WTC11 (cell line): Measurements from ENCODE around the gene KAZN. TPM values are rescaled to one million over a fixed set of nuclear protein-coding genes. Genes with fewer than 3 reads are reported as not detected.

Experiments used
- ATAC-seq: fragments of 200-7000 bp; cut with Tn5 transposase; 2 replicates; pipeline ENCODE4 v1.10.0; 2021; ENCODE audit warnings: mild to moderate bottlenecking, moderate library complexity
- CTCF ChIA-PET: fragments of 300-600 bp; sonication (Branson Sonifier 250); formaldehyde crosslinking; loops from one replicate; lab custom pipeline; 2021; ENCODE audit warnings: antibody characterized with exemption; lab: Charles Lee
- POLR2A ChIA-PET: fragments of 350-600 bp; sonication (Branson Sonifier 250); formaldehyde crosslinking; loops from one replicate; lab custom pipeline; 2021; ENCODE audit warnings: antibody characterized with exemption; lab: Charles Lee
- DNase-seq: peaks from one replicate; pipeline ENCODE4 v3.0.0; 2021; ENCODE audit warnings: low spot score
- H3K27ac Mint-ChIP-seq: 2 replicates; pipeline ENCODE4 v1.8.0; 2021; ENCODE audit warnings: mixed read lengths
- H3K27me3 Mint-ChIP-seq: 2 replicates; pipeline ENCODE4 v1.8.0; 2021; ENCODE audit warnings: low read depth, mild to moderate bottlenecking, moderate library complexity, mixed read lengths
- H3K36me3 Mint-ChIP-seq: 2 replicates; pipeline ENCODE4 v1.8.0; 2021; ENCODE audit warnings: mixed read lengths
- H3K4me1 Mint-ChIP-seq: 2 replicates; pipeline ENCODE4 v1.8.0; 2022; ENCODE audit warnings: mixed read lengths
- H3K4me3 Mint-ChIP-seq: 2 replicates; pipeline ENCODE4 v1.8.0; 2021; ENCODE audit warnings: mild to moderate bottlenecking, moderate library complexity, mixed read lengths
- H3K9me3 Mint-ChIP-seq: 2 replicates; pipeline ENCODE4 v1.8.0; 2021; ENCODE audit warnings: mixed read lengths
- CREB1 ChIP-seq: sonication (generic); formaldehyde crosslinking; IDR thresholded peaks from 2 replicates; pipeline ENCODE4 v1.8.0; 2023; ENCODE audit warnings: mild to moderate bottlenecking, missing genetic modification reagents
- ERG ChIP-seq: fragments of 250-450 bp; sonication (Bioruptor Pico); IDR thresholded peaks from 2 replicates; pipeline ENCODE4 v1.8.0; 2021; ENCODE audit warnings: mild to moderate bottlenecking
- ESRRA ChIP-seq: sonication (generic); formaldehyde crosslinking; IDR thresholded peaks from 2 replicates; pipeline ENCODE4 v1.8.1; 2022; ENCODE audit warnings: mild to moderate bottlenecking, missing genetic modification reagents, borderline replicate concordance
- ETV6 ChIP-seq: sonication (generic); formaldehyde crosslinking; IDR thresholded peaks from 2 replicates; pipeline ENCODE4 v1.8.1; 2022; ENCODE audit warnings: mild to moderate bottlenecking, missing genetic modification reagents
- IRF2 ChIP-seq: sonication (generic); formaldehyde crosslinking; IDR thresholded peaks from 2 replicates; pipeline ENCODE4 v1.8.0; 2022; ENCODE audit warnings: low read depth, missing genetic modification reagents, borderline replicate concordance
- MYBL2 ChIP-seq: sonication (generic); formaldehyde crosslinking; IDR thresholded peaks from 2 replicates; pipeline ENCODE4 v1.8.1; 2023; ENCODE audit warnings: mild to moderate bottlenecking, moderate library complexity, missing genetic modification reagents
- NFYB ChIP-seq: sonication (generic); formaldehyde crosslinking; conservative IDR thresholded peaks from 2 replicates; pipeline ENCODE4 v1.8.0; 2022; ENCODE audit warnings: low read depth, missing genetic modification reagents
- NR1H2 ChIP-seq: sonication (generic); formaldehyde crosslinking; IDR thresholded peaks from 2 replicates; pipeline ENCODE4 v1.9.0; 2021; ENCODE audit warnings: mild to moderate bottlenecking, moderate library complexity, missing genetic modification reagents
- RELA ChIP-seq: sonication (generic); formaldehyde crosslinking; IDR thresholded peaks from 2 replicates; pipeline ENCODE4 v1.8.1; 2022; ENCODE audit warnings: missing genetic modification reagents, mild to moderate bottlenecking, borderline replicate concordance
- TCF7 ChIP-seq: sonication (generic); formaldehyde crosslinking; IDR thresholded peaks from 2 replicates; pipeline ENCODE4 v1.8.0; 2022; ENCODE audit warnings: mild to moderate bottlenecking, low read depth, missing genetic modification reagents, moderate library complexity
- TP53 ChIP-seq: sonication (generic); formaldehyde crosslinking; IDR thresholded peaks from 2 replicates; pipeline ENCODE4 v1.8.1; 2023; ENCODE audit warnings: mild to moderate bottlenecking, missing genetic modification reagents
- ZBTB21 ChIP-seq: sonication (generic); formaldehyde crosslinking; IDR thresholded peaks from 2 replicates; pipeline ENCODE4 v1.8.1; 2023; ENCODE audit warnings: mild to moderate bottlenecking, missing genetic modification reagents, borderline replicate concordance
- ZNF121 ChIP-seq: sonication (generic); formaldehyde crosslinking; IDR thresholded peaks from 2 replicates; pipeline ENCODE4 v1.8.0; 2023; ENCODE audit warnings: missing genetic modification reagents
- ZNF138 ChIP-seq: sonication (generic); formaldehyde crosslinking; conservative IDR thresholded peaks from 2 replicates; pipeline ENCODE4 v1.8.1; 2022; ENCODE audit warnings: mild to moderate bottlenecking, moderate library complexity, missing genetic modification reagents
- ZNF219 ChIP-seq: sonication (generic); formaldehyde crosslinking; IDR thresholded peaks from 2 replicates; pipeline ENCODE4 v1.8.0; 2023; ENCODE audit warnings: missing genetic modification reagents, mild to moderate bottlenecking, borderline replicate concordance
- ZNF317 ChIP-seq: sonication (generic); formaldehyde crosslinking; IDR thresholded peaks from 2 replicates; pipeline ENCODE4 v1.8.1; 2023; ENCODE audit warnings: low read depth, mild to moderate bottlenecking, moderate library complexity, missing genetic modification reagents, borderline replicate concordance
- ZSCAN18 ChIP-seq: fragments of 250-450 bp; sonication (Bioruptor Pico); IDR thresholded peaks from 2 replicates; pipeline ENCODE4 v2.1.2; 2022; ENCODE audit warnings: mild to moderate bottlenecking, moderate library complexity
- total RNA-seq: library from RNA; stranded (reverse); gene quantifications from 3 replicates; pipeline ENCODE4 v1.2.3, GENCODE V29; 2021
- TF ChIP-seq, protein P1 (sequence below): sonication (generic); formaldehyde crosslinking; IDR thresholded peaks from 2 replicates; pipeline ENCODE4 v1.8.1; 2023; ENCODE audit warnings: mild to moderate bottlenecking, moderate library complexity, missing genetic modification reagents
- TF ChIP-seq, protein P2 (sequence below): sonication (generic); formaldehyde crosslinking; IDR thresholded peaks from 2 replicates; pipeline ENCODE4 v1.8.1; 2023; ENCODE audit warnings: mild to moderate bottlenecking, missing genetic modification reagents, moderate library complexity
- TF ChIP-seq, protein P3 (sequence below): sonication (generic); formaldehyde crosslinking; IDR thresholded peaks from 2 replicates; pipeline ENCODE4 v1.8.1; 2023; ENCODE audit warnings: mild to moderate bottlenecking, missing genetic modification reagents
- TF ChIP-seq, protein P4 (sequence below): sonication (generic); formaldehyde crosslinking; conservative IDR thresholded peaks from 2 replicates; pipeline ENCODE4 v1.8.1; 2022; ENCODE audit warnings: mild to moderate bottlenecking, missing genetic modification reagents
- TF ChIP-seq, protein P5 (sequence below): fragments of 250-450 bp; sonication (Bioruptor Pico); IDR thresholded peaks from 2 replicates; pipeline ENCODE4 v1.9.0; 2021; ENCODE audit warnings: mild to moderate bottlenecking, borderline replicate concordance
- TF ChIP-seq, protein P6 (sequence below): sonication (generic); formaldehyde crosslinking; IDR thresholded peaks from 2 replicates; pipeline ENCODE4 v1.8.0; 2022; ENCODE audit warnings: mild to moderate bottlenecking, missing genetic modification reagents

The KAZN gene
- total RNA-seq, 1 experiment from 2014 or later = 19.9 TPM

DNA sequence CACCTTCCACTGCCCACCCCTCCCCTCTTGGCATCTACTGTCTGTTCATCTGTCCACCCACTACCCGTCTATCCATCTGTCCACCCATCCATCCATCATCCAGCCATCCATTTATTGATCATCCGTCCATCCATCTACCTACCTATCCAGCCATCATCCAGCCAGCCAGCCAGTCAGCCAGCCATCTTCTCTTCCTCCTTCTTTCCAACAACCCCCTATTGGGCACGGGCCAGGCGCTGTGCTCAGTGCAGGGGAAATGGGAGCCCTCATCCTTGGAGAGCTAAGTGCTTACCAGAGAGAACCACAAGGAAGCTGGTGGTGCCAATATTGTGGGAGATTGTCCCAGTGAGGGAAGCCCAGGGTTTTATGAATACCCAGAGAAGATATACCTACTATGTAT is 503.3 kb downstream of the KAZN start:
- Mint-ChIP-seq H3K4me3 (no peak overlapping the region), H3K36me3 (no peaks in the 10 kb centered on the region)

GRCh38 chr1:15102646-15103045 is 504.2 kb downstream of the KAZN start:
- Mint-ChIP-seq H3K27me3 (peaks cover 25% of the 10 kb centered on the region), H3K4me1 (peaks cover 36% of the 10 kb centered on the region), H3K4me3 (no peak overlapping the region), H3K36me3 (no peaks in the 10 kb centered on the region), H3K9me3 (no peaks in the 10 kb centered on the region), H3K27ac (no peak overlapping the region)
- DNase-seq (no peak), ATAC-seq (no peak)
- CTCF ChIA-PET = no interaction called here
- POLR2A ChIA-PET = no interaction called here
- TF ChIP-seq ZNF138 (CRISPR knock-in tag) (no peak), RELA (CRISPR knock-in tag) (no peak), MYBL2 (no peak), TCF7 (no peak), NFYB (CRISPR knock-in tag) (no peak), ZBTB21 (no peak), ETV6 (CRISPR knock-in tag) (no peak), TP53 (CRISPR knock-in tag) (no peak), ERG (CRISPR knock-in tag) (no peak), ZNF317 (CRISPR knock-in tag) (no peak)
- TF ChIP-seq, protein P1, sequence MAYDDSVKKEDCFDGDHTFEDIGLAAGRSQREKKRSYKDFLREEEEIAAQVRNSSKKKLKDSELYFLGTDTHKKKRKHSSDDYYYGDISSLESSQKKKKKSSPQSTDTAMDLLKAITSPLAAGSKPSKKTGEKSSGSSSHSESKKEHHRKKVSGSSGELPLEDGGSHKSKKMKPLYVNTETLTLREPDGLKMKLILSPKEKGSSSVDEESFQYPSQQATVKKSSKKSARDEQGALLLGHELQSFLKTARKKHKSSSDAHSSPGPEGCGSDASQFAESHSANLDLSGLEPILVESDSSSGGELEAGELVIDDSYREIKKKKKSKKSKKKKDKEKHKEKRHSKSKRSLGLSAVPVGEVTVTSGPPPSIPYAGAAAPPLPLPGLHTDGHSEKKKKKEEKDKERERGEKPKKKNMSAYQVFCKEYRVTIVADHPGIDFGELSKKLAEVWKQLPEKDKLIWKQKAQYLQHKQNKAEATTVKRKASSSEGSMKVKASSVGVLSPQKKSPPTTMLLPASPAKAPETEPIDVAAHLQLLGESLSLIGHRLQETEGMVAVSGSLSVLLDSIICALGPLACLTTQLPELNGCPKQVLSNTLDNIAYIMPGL = no peak
- TF ChIP-seq, protein P2, sequence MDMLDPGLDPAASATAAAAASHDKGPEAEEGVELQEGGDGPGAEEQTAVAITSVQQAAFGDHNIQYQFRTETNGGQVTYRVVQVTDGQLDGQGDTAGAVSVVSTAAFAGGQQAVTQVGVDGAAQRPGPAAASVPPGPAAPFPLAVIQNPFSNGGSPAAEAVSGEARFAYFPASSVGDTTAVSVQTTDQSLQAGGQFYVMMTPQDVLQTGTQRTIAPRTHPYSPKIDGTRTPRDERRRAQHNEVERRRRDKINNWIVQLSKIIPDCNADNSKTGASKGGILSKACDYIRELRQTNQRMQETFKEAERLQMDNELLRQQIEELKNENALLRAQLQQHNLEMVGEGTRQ (CRISPR knock-in tag) = no peak

More for the DNA sequence above, 503.3 kb downstream of the KAZN start:
- POLR2A ChIA-PET = no interaction called here
- Mint-ChIP-seq H3K4me1 (peaks cover 29% of the 10 kb centered on the region), H3K27ac (no peak overlapping the region)
- TF ChIP-seq NR1H2 (CRISPR knock-in tag) (no peak), ESRRA (CRISPR knock-in tag) (no peak), CREB1 (CRISPR knock-in tag) (no peak), IRF2 (no peak), ZNF219 (CRISPR knock-in tag) (no peak), NFYB (CRISPR knock-in tag) (no peak), ZSCAN18 (no peak), ZBTB21 (no peak), ZNF121 (no peak)
- TF ChIP-seq, protein P3, sequence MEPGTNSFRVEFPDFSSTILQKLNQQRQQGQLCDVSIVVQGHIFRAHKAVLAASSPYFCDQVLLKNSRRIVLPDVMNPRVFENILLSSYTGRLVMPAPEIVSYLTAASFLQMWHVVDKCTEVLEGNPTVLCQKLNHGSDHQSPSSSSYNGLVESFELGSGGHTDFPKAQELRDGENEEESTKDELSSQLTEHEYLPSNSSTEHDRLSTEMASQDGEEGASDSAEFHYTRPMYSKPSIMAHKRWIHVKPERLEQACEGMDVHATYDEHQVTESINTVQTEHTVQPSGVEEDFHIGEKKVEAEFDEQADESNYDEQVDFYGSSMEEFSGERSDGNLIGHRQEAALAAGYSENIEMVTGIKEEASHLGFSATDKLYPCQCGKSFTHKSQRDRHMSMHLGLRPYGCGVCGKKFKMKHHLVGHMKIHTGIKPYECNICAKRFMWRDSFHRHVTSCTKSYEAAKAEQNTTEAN (CRISPR knock-in tag) = no peak
- TF ChIP-seq, protein P4, sequence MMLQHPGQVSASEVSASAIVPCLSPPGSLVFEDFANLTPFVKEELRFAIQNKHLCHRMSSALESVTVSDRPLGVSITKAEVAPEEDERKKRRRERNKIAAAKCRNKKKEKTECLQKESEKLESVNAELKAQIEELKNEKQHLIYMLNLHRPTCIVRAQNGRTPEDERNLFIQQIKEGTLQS = no peak
- TF ChIP-seq, protein P5, sequence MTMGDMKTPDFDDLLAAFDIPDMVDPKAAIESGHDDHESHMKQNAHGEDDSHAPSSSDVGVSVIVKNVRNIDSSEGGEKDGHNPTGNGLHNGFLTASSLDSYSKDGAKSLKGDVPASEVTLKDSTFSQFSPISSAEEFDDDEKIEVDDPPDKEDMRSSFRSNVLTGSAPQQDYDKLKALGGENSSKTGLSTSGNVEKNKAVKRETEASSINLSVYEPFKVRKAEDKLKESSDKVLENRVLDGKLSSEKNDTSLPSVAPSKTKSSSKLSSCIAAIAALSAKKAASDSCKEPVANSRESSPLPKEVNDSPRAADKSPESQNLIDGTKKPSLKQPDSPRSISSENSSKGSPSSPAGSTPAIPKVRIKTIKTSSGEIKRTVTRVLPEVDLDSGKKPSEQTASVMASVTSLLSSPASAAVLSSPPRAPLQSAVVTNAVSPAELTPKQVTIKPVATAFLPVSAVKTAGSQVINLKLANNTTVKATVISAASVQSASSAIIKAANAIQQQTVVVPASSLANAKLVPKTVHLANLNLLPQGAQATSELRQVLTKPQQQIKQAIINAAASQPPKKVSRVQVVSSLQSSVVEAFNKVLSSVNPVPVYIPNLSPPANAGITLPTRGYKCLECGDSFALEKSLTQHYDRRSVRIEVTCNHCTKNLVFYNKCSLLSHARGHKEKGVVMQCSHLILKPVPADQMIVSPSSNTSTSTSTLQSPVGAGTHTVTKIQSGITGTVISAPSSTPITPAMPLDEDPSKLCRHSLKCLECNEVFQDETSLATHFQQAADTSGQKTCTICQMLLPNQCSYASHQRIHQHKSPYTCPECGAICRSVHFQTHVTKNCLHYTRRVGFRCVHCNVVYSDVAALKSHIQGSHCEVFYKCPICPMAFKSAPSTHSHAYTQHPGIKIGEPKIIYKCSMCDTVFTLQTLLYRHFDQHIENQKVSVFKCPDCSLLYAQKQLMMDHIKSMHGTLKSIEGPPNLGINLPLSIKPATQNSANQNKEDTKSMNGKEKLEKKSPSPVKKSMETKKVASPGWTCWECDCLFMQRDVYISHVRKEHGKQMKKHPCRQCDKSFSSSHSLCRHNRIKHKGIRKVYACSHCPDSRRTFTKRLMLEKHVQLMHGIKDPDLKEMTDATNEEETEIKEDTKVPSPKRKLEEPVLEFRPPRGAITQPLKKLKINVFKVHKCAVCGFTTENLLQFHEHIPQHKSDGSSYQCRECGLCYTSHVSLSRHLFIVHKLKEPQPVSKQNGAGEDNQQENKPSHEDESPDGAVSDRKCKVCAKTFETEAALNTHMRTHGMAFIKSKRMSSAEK (CRISPR knock-in tag) = no peak
- TF ChIP-seq, protein P6, sequence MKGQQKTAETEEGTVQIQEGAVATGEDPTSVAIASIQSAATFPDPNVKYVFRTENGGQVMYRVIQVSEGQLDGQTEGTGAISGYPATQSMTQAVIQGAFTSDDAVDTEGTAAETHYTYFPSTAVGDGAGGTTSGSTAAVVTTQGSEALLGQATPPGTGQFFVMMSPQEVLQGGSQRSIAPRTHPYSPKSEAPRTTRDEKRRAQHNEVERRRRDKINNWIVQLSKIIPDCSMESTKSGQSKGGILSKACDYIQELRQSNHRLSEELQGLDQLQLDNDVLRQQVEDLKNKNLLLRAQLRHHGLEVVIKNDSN (CRISPR knock-in tag) = no peak
- TF ChIP-seq, all 79 proteins: peak for 0
- no peaks in the 10 kb centered on the region for H3K9me3 Mint-ChIP-seq
- no peak for DNase-seq
- H3K27me3 Mint-ChIP-seq = peaks cover 25% of the 10 kb centered on the region
- CTCF ChIA-PET = no interaction called here
- no peak for ATAC-seq
